GM21717 (cell line): ENCODE results near the gene RECQL.

ENCODE experiments used
- ATAC-seq: cut with Tn5 transposase; IDR thresholded peaks from one replicate; pipeline ENCODE4 v1.9.1; 2021; ENCODE audit warnings: mild to moderate bottlenecking, moderate library complexity; ENCODE audit not compliant: unreplicated experiment

The RECQL gene

GRCh38 chr12:21501258-21502163 lies at the start of gene RECQL, which contains the start of gene GOLT1B:
TSS of gene RECQL (minus strand) at chr12:21501635. CDS start at chr12:21499570, 2,065 bp downstream.
TSS of gene GOLT1B (plus strand) at chr12:21501789. CDS start at chr12:21501924, 135 bp downstream.
- ATAC-seq: peak; percentile 99

GRCh38 chr12:21547437-21547836 lies 46.0 kb upstream of the RECQL start:
- ATAC-seq: no peak

- ATAC-seq: no peak
Observed at GRCh38 chr12:21546716-21547115, 45.3 kb upstream of the RECQL start.

- no peak for ATAC-seq
Observed at GRCh38 chr12:21545557-21545956, 44.1 kb upstream of the RECQL start.

- no peak for ATAC-seq
Observed at GRCh38 chr12:21543151-21543550, 41.7 kb upstream of the RECQL start.

GRCh38 chr12:21542403-21542802 lies 41.0 kb upstream of the RECQL start:
- ATAC-seq: no peak

GRCh38 chr12:21541773-21542172 lies 40.3 kb upstream of the RECQL start:
- ATAC-seq: no peak

- ATAC-seq: no peak
Observed at GRCh38 chr12:21539797-21540196, 38.4 kb upstream of the RECQL start.

GRCh38 chr12:21538061-21538653 lies 36.7 kb upstream of the RECQL start:
- ATAC-seq: no peak

GRCh38 chr12:21529456-21529855 lies 28.0 kb upstream of the RECQL start:
- ATAC-seq: no peak

GRCh38 chr12:21528953-21529352 lies 27.5 kb upstream of the RECQL start:
- no peak for ATAC-seq

- peak; percentile 97 for ATAC-seq
Observed at GRCh38 chr12:21527451-21528180, 26.2 kb upstream of the RECQL start.

GRCh38 chr12:21526721-21527345 lies 25.4 kb upstream of the RECQL start:
- ATAC-seq: no peak

- no peak for ATAC-seq
Observed at GRCh38 chr12:21526053-21526452, 24.6 kb upstream of the RECQL start, which contains the start of gene SPX. TSS of gene SPX (plus strand) at chr12:21526296. CDS start at chr12:21526473, 177 bp downstream.

- ATAC-seq: no peak
Observed at GRCh38 chr12:21523148-21523547, 21.7 kb upstream of the RECQL start.

- no peak for ATAC-seq
Observed at GRCh38 chr12:21521541-21521940, 20.1 kb upstream of the RECQL start.

GRCh38 chr12:21518451-21518850 lies 17.0 kb upstream of the RECQL start:
- ATAC-seq: no peak

GRCh38 chr12:21516281-21516680 lies 14.8 kb upstream of the RECQL start:
- no peak for ATAC-seq

GRCh38 chr12:21509768-21510167 lies 8.3 kb upstream of the RECQL start:
- peak; percentile 89 for ATAC-seq

GRCh38 chr12:21507849-21508248 lies 6.4 kb upstream of the RECQL start:
- ATAC-seq: no peak

- ATAC-seq: no peak
Observed at GRCh38 chr12:21505888-21506287, 4.5 kb upstream of the RECQL start.
